Neural cell (in vitro differentiated cells): ENCODE measurements around the gene COG4.

Experiments
- CTCF ChIP-seq: fragments of 450-650 bp; IDR thresholded peaks from 2 replicates; pipeline ENCODE4 v1.5.1; 2014; ENCODE audit warnings: antibody characterized with exemption, mild to moderate bottlenecking, moderate library complexity; ENCODE audit not compliant: poor library complexity, severe bottlenecking
- EP300 ChIP-seq: fragments of 450-650 bp; conservative IDR thresholded peaks from 2 replicates; pipeline ENCODE4 v1.6.1; 2014; ENCODE audit warnings: antibody characterized with exemption, mild to moderate bottlenecking, moderate library complexity; ENCODE audit not compliant: poor library complexity, severe bottlenecking
- EZH2 ChIP-seq: fragments of 200-600, 300-800 bp; shearing (Covaris generic), sonication (generic); IDR thresholded peaks from 2 replicates; pipeline ENCODE4 v1.6.1; 2014; ENCODE audit warnings: antibody characterized with exemption, low read length, borderline replicate concordance, mild to moderate bottlenecking; ENCODE audit not compliant: insufficient read depth, poor library complexity, severe bottlenecking
- MXI1 ChIP-seq: fragments of 450-650 bp; conservative IDR thresholded peaks from 2 replicates; pipeline ENCODE4 v1.6.1; 2014; ENCODE audit warnings: antibody characterized with exemption, mild to moderate bottlenecking; ENCODE audit not compliant: poor library complexity, severe bottlenecking
- RAD21 ChIP-seq: fragments of 450-650 bp; conservative IDR thresholded peaks from 2 replicates; pipeline ENCODE4 v1.6.1; 2014; ENCODE audit warnings: antibody characterized with exemption, mild to moderate bottlenecking, moderate library complexity
- REST ChIP-seq: IDR thresholded peaks from 2 replicates; pipeline ENCODE4 v1.6.1; 2012; ENCODE audit warnings: borderline replicate concordance
- SMC3 ChIP-seq: fragments of 450-650 bp; conservative IDR thresholded peaks from 2 replicates; pipeline ENCODE4 v1.6.1; 2014; ENCODE audit warnings: antibody characterized with exemption, mild to moderate bottlenecking, moderate library complexity; ENCODE audit not compliant: poor library complexity

GRCh38 chr16:70457446-70458166 is 65.7 kb downstream of the COG4 start:
- no peak for TF ChIP-seq EZH2
- no peak for TF ChIP-seq RAD21
- no peak for TF ChIP-seq CTCF
- TF ChIP-seq SMC3: no peak
- TF ChIP-seq REST: no peak
- no peak for TF ChIP-seq EP300
- TF ChIP-seq MXI1: no peak
